Body of pancreas (tissue), 4 donors: ENCODE results near the gene SYNE2.

Experiments
- POLR2A ChIP-seq, 3 donors: fragments of 450-650 bp; IDR thresholded peaks; one replicate each; pipeline ENCODE4 v1.6.1; 2016; ENCODE audit warnings: antibody characterized with exemption in 3 of 3, mild to moderate bottlenecking in 2 of 3
- TF ChIP-seq, protein P1 (sequence below), 7 experiments: fragments of 450-650 bp in 4 of 7; fragments of 200-600 bp in 3 of 7; sonication (generic) in 3 of 7; IDR thresholded peaks; one replicate each; pipeline ENCODE4 v1.5.1; 2016 to 2019; ENCODE audit warnings: antibody characterized with exemption in 7 of 7

- no peak for TF ChIP-seq POLR2A (IDR thresholded peaks at IDR 0.05)
- TF ChIP-seq, protein P1, sequence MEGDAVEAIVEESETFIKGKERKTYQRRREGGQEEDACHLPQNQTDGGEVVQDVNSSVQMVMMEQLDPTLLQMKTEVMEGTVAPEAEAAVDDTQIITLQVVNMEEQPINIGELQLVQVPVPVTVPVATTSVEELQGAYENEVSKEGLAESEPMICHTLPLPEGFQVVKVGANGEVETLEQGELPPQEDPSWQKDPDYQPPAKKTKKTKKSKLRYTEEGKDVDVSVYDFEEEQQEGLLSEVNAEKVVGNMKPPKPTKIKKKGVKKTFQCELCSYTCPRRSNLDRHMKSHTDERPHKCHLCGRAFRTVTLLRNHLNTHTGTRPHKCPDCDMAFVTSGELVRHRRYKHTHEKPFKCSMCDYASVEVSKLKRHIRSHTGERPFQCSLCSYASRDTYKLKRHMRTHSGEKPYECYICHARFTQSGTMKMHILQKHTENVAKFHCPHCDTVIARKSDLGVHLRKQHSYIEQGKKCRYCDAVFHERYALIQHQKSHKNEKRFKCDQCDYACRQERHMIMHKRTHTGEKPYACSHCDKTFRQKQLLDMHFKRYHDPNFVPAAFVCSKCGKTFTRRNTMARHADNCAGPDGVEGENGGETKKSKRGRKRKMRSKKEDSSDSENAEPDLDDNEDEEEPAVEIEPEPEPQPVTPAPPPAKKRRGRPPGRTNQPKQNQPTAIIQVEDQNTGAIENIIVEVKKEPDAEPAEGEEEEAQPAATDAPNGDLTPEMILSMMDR (IDR thresholded peaks at IDR 0.05): no peak
These were observed 37.7 kb downstream of the SYNE2 start for GRCh38 chr14:63890553-63890952.
